ENCODE measurements around the gene PHRF1.
"Not testable (repeated sequence)": the region's sequence is repeated elsewhere in the genome, so short reads cannot be mapped to it uniquely, and the experiment has no call there.

The PHRF1 gene

DNA sequence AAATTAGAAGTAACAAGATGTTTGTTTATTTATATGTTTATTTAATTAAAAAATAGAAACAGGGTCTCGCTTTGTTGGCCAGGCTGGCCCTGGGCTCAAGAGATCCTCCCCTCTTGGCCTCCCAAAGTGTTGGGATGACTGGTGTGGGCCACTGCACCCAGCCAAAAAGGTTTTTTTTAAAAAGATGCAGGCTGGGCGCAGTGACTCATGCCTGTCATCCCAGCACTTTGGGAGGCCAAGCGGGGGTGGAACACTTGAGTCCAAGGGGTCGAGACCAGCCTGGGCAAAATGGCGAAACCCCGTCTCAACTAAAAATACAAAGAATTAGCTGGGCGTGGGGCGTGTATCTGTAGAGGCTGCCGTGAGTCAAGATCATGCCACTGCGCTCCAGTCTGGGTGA is 74.2 kb downstream of the PHRF1 start:
- DNase-seq, result no peak
- Histone ChIP-seq H3K36me3 (replicated peaks; ENCODE audit: insufficient read depth, low read length) (no peaks in the 10 kb centered on the region), H3K27me3 (replicated peaks; ENCODE audit: insufficient read depth, low read length) (no peaks in the 10 kb centered on the region), H3F3A (ENCODE audit: insufficient read depth, low read length) (peaks cover 10% of the 10 kb centered on the region), H3K4me1 (ENCODE audit: low read length) (peaks cover 9% of the 10 kb centered on the region), H3K79me2 (ENCODE audit: low read length) (no peaks in the 10 kb centered on the region), H2AFZ (ENCODE audit: low read length) (no peak overlapping the region), H3K27ac (ENCODE audit: low read length) (no peak overlapping the region), H3K4me3 (ENCODE audit: low read length) (no peak overlapping the region), H3K9me2 (replicated peaks; ENCODE audit: insufficient read depth, low read length) (no peaks in the 10 kb centered on the region), H3K9me3 (replicated peaks; ENCODE audit: insufficient read depth, low read length) (no peaks in the 10 kb centered on the region), H3K4me2 (ENCODE audit: low read depth, low read length) (no peak overlapping the region), H4K20me1 (ENCODE audit: insufficient read depth, low read length) (no peaks in the 10 kb centered on the region), H3K9ac (ENCODE audit: low read length) (no peak overlapping the region)
- no peak for TF ChIP-seq EZH2 (optimal IDR thresholded peaks at IDR 0.05; ENCODE audit: low read depth, low read length)
- TF ChIP-seq, protein P1, sequence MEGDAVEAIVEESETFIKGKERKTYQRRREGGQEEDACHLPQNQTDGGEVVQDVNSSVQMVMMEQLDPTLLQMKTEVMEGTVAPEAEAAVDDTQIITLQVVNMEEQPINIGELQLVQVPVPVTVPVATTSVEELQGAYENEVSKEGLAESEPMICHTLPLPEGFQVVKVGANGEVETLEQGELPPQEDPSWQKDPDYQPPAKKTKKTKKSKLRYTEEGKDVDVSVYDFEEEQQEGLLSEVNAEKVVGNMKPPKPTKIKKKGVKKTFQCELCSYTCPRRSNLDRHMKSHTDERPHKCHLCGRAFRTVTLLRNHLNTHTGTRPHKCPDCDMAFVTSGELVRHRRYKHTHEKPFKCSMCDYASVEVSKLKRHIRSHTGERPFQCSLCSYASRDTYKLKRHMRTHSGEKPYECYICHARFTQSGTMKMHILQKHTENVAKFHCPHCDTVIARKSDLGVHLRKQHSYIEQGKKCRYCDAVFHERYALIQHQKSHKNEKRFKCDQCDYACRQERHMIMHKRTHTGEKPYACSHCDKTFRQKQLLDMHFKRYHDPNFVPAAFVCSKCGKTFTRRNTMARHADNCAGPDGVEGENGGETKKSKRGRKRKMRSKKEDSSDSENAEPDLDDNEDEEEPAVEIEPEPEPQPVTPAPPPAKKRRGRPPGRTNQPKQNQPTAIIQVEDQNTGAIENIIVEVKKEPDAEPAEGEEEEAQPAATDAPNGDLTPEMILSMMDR (IDR thresholded peaks at IDR 0.05; ENCODE audit: low read length), result no peak
- no peak for TF ChIP-seq EZH2phosphoT487 (IDR thresholded peaks at IDR 0.05; ENCODE audit: low read length)

DNA sequence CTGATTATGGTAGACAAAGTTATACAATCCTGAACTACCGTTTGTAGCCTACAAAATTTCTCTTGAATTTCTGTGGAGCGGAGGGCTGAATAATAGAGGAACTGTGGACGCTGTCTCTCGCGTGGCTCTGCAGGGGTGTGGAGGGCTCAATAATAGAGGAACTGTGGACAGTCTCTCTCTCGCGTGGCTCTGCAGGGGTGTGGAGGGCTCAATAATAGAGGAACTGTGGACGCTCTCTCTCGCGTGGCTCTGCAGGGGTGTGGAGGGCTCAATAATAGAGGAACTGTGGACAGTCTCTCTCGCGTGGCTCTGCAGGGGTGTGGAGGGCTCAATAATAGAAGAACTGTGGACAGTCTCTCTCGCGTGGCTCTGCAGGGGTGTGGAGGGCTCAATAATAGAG is 76.9 kb downstream of the PHRF1 start:
- H3K4me2 ChIP-seq (ENCODE audit: low read depth, low read length); H3K36me3 ChIP-seq (replicated peaks; ENCODE audit: insufficient read depth, low read length); H3K9ac ChIP-seq (ENCODE audit: low read length); H2AFZ ChIP-seq (ENCODE audit: low read length); H3K9me2 ChIP-seq (replicated peaks; ENCODE audit: insufficient read depth, low read length); H3K4me3 ChIP-seq (ENCODE audit: low read length); H3K9me3 ChIP-seq (replicated peaks; ENCODE audit: insufficient read depth, low read length); H4K20me1 ChIP-seq (ENCODE audit: insufficient read depth, low read length); H3K4me1 ChIP-seq (ENCODE audit: low read length); H3F3A ChIP-seq (ENCODE audit: insufficient read depth, low read length); H3K27ac ChIP-seq (ENCODE audit: low read length); H3K27me3 ChIP-seq (replicated peaks; ENCODE audit: insufficient read depth, low read length); H3K79me2 ChIP-seq (ENCODE audit: low read length); DNase-seq: not testable (repeated sequence)

DNA sequence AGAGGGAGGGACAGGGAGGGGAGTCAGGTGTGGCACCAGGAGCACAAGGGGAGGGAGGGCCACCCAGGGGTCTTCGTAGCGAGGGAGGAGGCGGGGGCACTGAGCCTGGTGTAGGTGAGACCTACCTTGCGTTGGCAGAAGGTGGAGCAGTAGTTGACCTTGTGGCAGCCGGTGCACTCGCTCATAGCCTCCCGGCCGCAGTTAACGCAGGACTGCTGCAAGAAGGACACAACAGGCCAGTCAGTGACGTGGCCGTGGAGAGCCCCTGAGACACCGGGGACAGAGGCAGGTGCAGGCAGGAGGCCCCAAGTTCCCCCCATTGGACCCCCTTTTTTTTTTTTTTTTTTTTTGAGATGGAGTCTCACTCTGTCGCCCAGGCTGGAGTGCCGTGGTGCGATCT is 77.6 kb downstream of the PHRF1 start:
- Histone ChIP-seq H3K4me3 (ENCODE audit: low read length) (no peak overlapping the region), H3K79me2 (ENCODE audit: low read length) (peaks cover 3% of the 10 kb centered on the region; the same call in 1 of the 2 replicates), H3K9me2 (replicated peaks; ENCODE audit: insufficient read depth, low read length) (no peaks in the 10 kb centered on the region), H3K27me3 (replicated peaks; ENCODE audit: insufficient read depth, low read length) (no peaks in the 10 kb centered on the region), H3K9ac (ENCODE audit: low read length) (no peak overlapping the region), H3K27ac (ENCODE audit: low read length) (no peak overlapping the region), H4K20me1 (ENCODE audit: insufficient read depth, low read length) (no peaks in the 10 kb centered on the region), H3K4me1 (ENCODE audit: low read length) (no peaks in the 10 kb centered on the region), H3K36me3 (replicated peaks; ENCODE audit: insufficient read depth, low read length) (no peaks in the 10 kb centered on the region), H2AFZ (ENCODE audit: low read length) (no peak overlapping the region), H3F3A (ENCODE audit: insufficient read depth, low read length) (no peaks in the 10 kb centered on the region), H3K4me2 (ENCODE audit: low read depth, low read length) (no peak overlapping the region), H3K9me3 (replicated peaks; ENCODE audit: insufficient read depth, low read length) (no peaks in the 10 kb centered on the region)
- TF ChIP-seq EZH2phosphoT487 (IDR thresholded peaks at IDR 0.05; ENCODE audit: low read length), result no peak
- TF ChIP-seq EZH2 (optimal IDR thresholded peaks at IDR 0.05; ENCODE audit: low read depth, low read length), result no peak
- TF ChIP-seq, protein P1 (IDR thresholded peaks at IDR 0.05; ENCODE audit: low read length), result no peak
- DNase-seq, result no peak

DNA sequence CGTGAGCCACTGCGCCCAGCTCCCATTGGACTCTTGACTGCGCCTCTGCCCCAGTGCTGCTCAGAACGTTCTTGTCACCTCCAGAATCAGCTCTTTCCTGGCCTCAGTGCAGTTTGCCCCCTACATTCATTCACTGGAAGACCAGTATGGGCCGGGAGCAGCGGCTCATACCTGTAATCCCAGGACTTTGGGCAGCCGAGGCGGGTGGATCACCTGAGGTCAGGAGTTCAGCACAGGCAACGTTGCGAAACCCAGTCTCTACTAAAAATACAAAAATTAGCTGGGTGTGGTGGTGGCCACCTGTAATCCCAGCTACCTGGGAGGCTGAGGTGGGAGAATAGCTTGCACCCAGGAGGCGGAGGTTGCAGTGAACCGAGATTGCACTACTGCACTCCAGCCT is 78.2 kb downstream of the PHRF1 start:
- not testable (repeated sequence) for H3K4me2 ChIP-seq (ENCODE audit: low read depth, low read length); H3K27me3 ChIP-seq (replicated peaks; ENCODE audit: insufficient read depth, low read length); H3K4me3 ChIP-seq (ENCODE audit: low read length); H2AFZ ChIP-seq (ENCODE audit: low read length); H3K4me1 ChIP-seq (ENCODE audit: low read length); H3K9ac ChIP-seq (ENCODE audit: low read length); H3F3A ChIP-seq (ENCODE audit: insufficient read depth, low read length); H3K79me2 ChIP-seq (ENCODE audit: low read length); H4K20me1 ChIP-seq (ENCODE audit: insufficient read depth, low read length); H3K27ac ChIP-seq (ENCODE audit: low read length); H3K9me3 ChIP-seq (replicated peaks; ENCODE audit: insufficient read depth, low read length); H3K9me2 ChIP-seq (replicated peaks; ENCODE audit: insufficient read depth, low read length); H3K36me3 ChIP-seq (replicated peaks; ENCODE audit: insufficient read depth, low read length); DNase-seq
